ENCODE data around the gene CSRP3.
"Not testable (repeated sequence)": the region's sequence is repeated elsewhere in the genome, so short reads cannot be mapped to it uniquely, and the experiment has no call there.

Gene CSRP3

DNA sequence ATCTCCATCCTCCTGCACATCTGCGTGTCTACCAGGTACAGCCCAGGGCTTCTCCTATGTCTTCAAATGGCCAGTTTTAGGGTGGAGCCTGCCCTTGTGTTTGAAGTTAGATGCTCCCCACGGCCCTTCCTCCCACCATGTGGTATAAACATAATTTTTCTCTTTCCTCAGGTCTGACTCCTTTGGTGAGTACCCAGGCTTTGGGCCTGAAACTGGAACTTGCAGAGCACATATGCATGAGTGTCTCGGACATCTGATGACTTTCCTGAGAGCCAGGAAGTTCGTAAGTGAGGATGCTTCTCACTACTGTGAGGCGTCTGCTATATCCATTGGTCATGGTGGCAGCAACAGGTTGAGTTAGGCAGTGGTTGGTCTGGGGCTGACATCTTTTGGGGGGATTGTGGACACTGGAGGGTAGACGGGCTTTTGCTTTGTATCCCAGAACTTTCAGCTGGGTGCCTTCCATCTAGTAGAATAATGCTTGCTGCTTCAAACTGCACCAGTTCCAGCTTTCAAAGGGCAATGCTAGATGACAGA lies 16.2 kb downstream of the CSRP3 start:
- DNase-seq (ENCODE audit: low spot score), result no peak

GRCh38 chr11:19185036-19185435 lies 16.7 kb downstream of the CSRP3 start:
- DNase-seq (ENCODE audit: low spot score), result no peak

DNA sequence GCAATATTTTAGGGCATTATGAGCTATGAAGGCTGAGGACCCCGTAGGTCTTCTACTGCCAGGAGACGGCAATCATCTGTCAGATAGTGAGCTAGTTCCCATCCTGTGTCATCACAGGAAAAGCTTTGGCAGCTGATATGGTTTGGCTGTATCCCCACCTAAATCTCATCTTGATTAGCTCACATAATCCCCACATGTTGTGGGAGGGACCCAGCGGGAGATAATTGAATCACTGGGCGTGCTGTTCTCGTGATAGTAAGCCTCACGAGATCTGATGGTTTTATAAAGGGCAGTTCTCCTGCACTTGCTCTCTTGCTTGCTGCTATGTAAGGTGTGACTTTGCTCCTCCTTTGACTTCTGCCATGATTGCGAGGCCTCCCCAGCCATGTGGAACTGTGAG lies 18.1 kb downstream of the CSRP3 start:
- DNase-seq (ENCODE audit: low spot score), result no peak

DNA sequence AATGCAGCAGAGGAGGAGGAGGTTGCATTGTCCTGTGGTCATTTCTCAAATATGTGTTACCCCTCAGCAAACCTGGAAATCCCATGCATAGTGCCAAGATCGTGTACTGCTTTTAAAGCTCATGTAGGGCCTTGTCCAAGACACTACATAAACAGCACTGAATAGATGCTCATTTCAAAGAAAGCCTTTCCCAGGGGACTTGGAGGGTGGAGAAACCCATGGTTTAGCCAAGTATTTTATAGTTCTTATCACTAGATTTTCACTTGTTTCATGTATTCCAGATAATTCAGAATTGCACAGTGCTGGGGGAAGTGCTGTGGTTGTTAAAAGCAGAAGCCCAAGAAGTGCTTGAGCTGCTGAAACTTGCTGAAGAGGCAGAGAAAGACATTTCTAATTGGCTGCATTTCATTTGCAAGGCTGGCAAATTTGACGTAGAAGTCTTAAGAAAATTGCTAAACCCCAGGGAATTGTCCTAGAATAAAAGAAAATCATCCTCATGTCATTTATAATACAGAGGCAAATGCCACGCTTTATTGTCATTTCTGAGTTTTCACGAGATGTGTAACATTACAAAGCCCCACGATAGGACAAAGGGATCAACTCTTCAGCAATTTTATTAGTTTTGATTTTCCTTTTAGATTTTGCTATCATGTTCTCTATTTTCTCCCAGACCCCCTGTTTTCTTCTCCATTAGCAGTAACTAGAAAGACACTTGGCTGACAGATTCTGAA lies 20.1 kb downstream of the CSRP3 start:
- DNase-seq (ENCODE audit: low spot score), result no peak

- DNase-seq (ENCODE audit: low spot score), result no peak
These were observed 25.1 kb downstream of the CSRP3 start for GRCh38 chr11:19176629-19177186.

GRCh38 chr11:19173964-19174638 lies 27.7 kb downstream of the CSRP3 start:
- no peak for DNase-seq (ENCODE audit: low spot score)

- DNase-seq (ENCODE audit: low spot score), result no peak
These were observed 28.6 kb downstream of the CSRP3 start for GRCh38 chr11:19173004-19173689.

GRCh38 chr11:19168090-19168489 lies 33.7 kb downstream of the CSRP3 start:
- no peak for DNase-seq (ENCODE audit: low spot score)

GRCh38 chr11:19164881-19165280 lies 36.9 kb downstream of the CSRP3 start:
- DNase-seq (ENCODE audit: low spot score), result no peak

DNA sequence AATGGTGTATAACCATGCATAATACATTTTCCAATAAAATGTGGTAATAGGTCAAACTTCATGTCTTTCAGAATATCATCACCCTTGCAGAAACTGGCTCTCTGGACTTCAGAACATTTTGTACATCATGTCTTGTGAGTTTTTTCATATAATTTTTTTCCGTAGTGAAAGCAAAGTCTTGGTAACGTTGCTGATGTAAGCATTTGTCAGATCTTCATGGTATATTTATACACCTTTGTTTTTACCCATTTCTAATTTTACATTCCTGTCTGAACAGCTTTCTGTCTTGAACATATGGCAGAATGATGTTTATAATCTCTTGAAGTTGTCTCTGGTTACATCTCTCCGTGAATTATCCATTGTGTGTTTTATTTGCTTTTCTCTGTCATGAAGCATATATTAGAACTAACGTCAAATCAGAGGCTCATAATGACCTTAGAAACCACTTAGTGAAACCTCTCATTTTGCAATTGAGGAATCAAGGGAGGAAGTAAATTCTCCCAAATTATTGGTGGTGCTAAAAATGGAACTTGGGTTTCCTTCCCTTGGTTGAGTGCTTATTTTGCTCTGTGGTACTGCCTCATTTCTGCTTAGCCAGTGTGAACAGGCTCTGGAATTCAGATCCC lies 37.4 kb downstream of the CSRP3 start:
- DNase-seq (ENCODE audit: low spot score), result no peak

GRCh38 chr11:19163617-19164016 lies 38.2 kb downstream of the CSRP3 start:
- peak; percentile 61 for DNase-seq (ENCODE audit: low spot score)

GRCh38 chr11:19162951-19163505 lies 38.8 kb downstream of the CSRP3 start:
- DNase-seq (ENCODE audit: low spot score), result no peak

DNA sequence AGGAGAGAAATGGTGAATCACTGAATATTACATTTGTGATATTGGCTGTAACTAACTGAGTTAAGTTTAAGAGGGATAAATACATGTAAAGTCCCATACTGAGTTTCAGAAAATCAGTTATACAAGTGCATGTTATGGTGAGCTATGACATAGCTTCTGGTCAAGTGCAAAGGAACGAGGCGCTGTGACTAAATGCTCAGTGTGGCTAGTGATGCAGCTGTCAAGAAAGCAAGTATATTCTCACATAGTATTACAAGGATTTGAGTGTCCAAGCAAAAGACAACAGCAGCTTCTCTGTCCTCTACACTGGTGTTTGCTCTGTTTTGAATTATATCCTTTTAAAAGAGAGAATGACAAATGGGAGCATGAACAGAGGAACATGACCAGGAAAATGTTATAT lies 40.1 kb downstream of the CSRP3 start:
- DNase-seq (ENCODE audit: low spot score), result no peak

DNA sequence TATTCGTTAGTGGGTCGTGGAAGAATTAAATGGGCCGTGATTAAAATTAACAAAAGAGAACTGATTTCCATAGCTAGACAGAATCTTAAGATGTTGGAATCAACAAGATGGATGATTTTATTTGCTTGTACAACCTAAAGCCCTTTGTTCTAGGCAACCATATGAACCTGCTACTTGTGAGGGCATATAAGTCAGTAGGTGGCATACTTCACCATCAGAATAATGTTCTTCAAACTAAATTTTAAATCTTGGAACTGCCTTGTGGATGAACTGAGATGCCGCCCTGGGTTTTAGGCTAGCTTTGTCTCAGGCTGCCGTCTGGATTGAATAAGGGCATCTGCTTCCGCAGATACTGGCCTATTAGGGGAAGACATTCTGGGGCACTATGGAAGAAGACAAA lies 40.9 kb downstream of the CSRP3 start:
- no peak for DNase-seq (ENCODE audit: low spot score)

- no peak for DNase-seq (ENCODE audit: low spot score)
These were observed 44.9 kb downstream of the CSRP3 start for GRCh38 chr11:19156892-19157291.

DNA sequence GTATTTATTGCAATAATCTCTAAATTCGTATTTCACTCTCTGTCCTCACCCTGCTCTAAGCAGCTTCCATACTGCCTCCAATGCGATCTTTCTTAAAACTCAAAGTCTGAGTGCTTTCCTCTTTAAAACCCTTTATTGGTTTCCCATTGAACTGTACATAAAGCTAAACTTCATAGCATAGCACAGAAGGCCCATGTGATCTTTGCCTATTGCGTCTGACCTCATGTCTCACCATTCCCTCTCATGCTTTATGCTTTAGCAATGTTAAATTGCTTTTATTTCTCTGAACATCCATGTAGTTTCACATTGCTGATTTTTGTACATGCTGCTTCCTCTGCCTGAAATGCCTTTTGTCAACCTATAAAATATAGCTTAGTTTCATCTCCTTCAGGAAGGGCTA lies 56.5 kb downstream of the CSRP3 start:
- no peak for DNase-seq (ENCODE audit: low spot score)

DNA sequence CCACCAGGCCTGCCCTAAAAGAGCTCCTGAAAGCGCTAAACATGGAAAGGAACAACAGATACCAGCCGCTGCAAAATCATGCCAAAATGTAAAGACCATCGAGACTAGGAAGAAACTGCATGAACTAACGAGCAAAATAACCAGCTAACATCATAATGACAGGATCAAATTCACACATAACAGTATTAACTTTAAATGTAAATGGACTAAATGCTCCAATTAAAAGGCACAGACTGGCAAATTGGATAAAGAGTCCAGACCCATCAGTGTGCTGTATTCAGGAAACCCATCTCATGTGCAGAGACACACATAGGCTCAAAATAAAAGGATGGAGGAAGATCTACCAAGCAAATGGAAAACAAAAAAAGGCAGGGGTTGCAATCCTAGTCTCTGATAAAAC lies 64.9 kb downstream of the CSRP3 start:
- DNase-seq (ENCODE audit: low spot score), result not testable (repeated sequence)

GRCh38 chr11:19134004-19134403 lies 67.8 kb downstream of the CSRP3 start:
- DNase-seq (ENCODE audit: low spot score), result no peak
